Eye (tissue), 1 donor: ENCODE results near the gene ZNF628.
"Not testable (repeated sequence)": the region's sequence is repeated elsewhere in the genome, so short reads cannot be mapped to it uniquely, and the experiment has no call there.

ENCODE experiments used
- DNase-seq: peaks from one replicate; pipeline ENCODE4 v3.0.0-alpha.2; 2015

The ZNF628 gene

GRCh38 chr19:55484593-55485438 lies 8.4 kb downstream of the ZNF628 start, which contains the start of gene NAT14:
Gene NAT14 (plus strand): TSS chr19:55485188. CDS start chr19:55485709, 521 bp downstream.
- DNase-seq: peak; percentile 94

GRCh38 chr19:55485439-55486011 lies 9.1 kb downstream of the ZNF628 start:
- DNase-seq: no peak

GRCh38 chr19:55486043-55486970 lies 9.9 kb downstream of the ZNF628 start:
- no peak for DNase-seq

GRCh38 chr19:55486971-55487923 lies 10.8 kb downstream of the ZNF628 start:
- peak; percentile 86 for DNase-seq

- peak; percentile 64 for DNase-seq
These were observed 11.7 kb downstream of the ZNF628 start, which contains the start of gene SSC5D for GRCh38 chr19:55487924-55488687. Gene SSC5D (plus strand): TSS chr19:55488436. CDS start chr19:55488590, 154 bp downstream.

- no peak for DNase-seq
These were observed 12.7 kb downstream of the ZNF628 start for GRCh38 chr19:55488986-55489710.

GRCh38 chr19:55489711-55490477 lies 13.5 kb downstream of the ZNF628 start:
- no peak for DNase-seq

- DNase-seq: no peak
These were observed 14.3 kb downstream of the ZNF628 start for GRCh38 chr19:55490478-55491432.

GRCh38 chr19:55491546-55492360 lies 15.3 kb downstream of the ZNF628 start:
- DNase-seq: no peak

- DNase-seq: no peak
These were observed 16.0 kb downstream of the ZNF628 start for GRCh38 chr19:55492362-55492944.

- no peak for DNase-seq
These were observed 16.7 kb downstream of the ZNF628 start for GRCh38 chr19:55493052-55493644.

- DNase-seq: no peak
These were observed 17.3 kb downstream of the ZNF628 start for GRCh38 chr19:55493645-55494171.

GRCh38 chr19:55494172-55494761 lies 17.9 kb downstream of the ZNF628 start:
- no peak for DNase-seq

- no peak for DNase-seq
These were observed 19.4 kb downstream of the ZNF628 start for GRCh38 chr19:55495646-55496349.

GRCh38 chr19:55496820-55497219 lies 20.4 kb downstream of the ZNF628 start:
- not testable (repeated sequence) for DNase-seq
